H1 (cell line): Measurements from ENCODE around the gene FSCN2. TPM values are rescaled to one million over a fixed set of nuclear protein-coding genes. Genes with fewer than 3 reads are reported as not detected.

Experiments used
- CTCF ChIA-PET: fragments of 300-600 bp; sonication (Branson Sonifier 250); formaldehyde crosslinking; loops from one replicate; lab custom pipeline; 2021; ENCODE audit not compliant: partially characterized antibody; lab: Charles Lee
- POLR2A ChIA-PET: fragments of 300-600 bp; sonication (Branson Sonifier 250); formaldehyde crosslinking; loops from one replicate; lab custom pipeline; 2021; ENCODE audit warnings: inconsistent platforms; ENCODE audit not compliant: partially characterized antibody; lab: Charles Lee
- DNase-seq, 2 experiments: peaks; one replicate each; pipeline versions ENCODE4 v3.0.0 to v3.0.0-alpha.2; 2010 to 2022; ENCODE audit warnings: low spot score in 2 of 2, low read depth in 1 of 2, mixed read lengths in 1 of 2
- FAIRE-seq: peaks from 2 replicates; lab custom pipeline; 2011; peaks lifted over from hg19 to GRCh38; lab: Jason Lieb, UNC
- H2AFZ ChIP-seq: 2 replicates; pipeline ENCODE4 v1.8.1; 2012; ENCODE audit warnings: low read length, inconsistent platforms
- H2AK5ac ChIP-seq: 2 replicates; pipeline ENCODE4 v1.6.1; 2013; ENCODE audit warnings: low read depth, low read length
- H2BK120ac ChIP-seq: replicated peaks from 2 replicates; pipeline ENCODE3; 2013; ENCODE audit warnings: low read depth, low read length, inconsistent platforms
- H2BK12ac ChIP-seq: 2 replicates; pipeline ENCODE4 v1.6.1; 2013; ENCODE audit warnings: low read depth, low read length
- H2BK15ac ChIP-seq: 2 replicates; pipeline ENCODE4 v1.6.1; 2013; ENCODE audit warnings: low read length
- H2BK20ac ChIP-seq: 2 replicates; pipeline ENCODE4 v1.6.1; 2013; ENCODE audit warnings: low read length
- H2BK5ac ChIP-seq: 2 replicates; pipeline ENCODE4 v1.6.1; 2013; ENCODE audit warnings: low read depth, low read length
- H3K14ac ChIP-seq: 2 replicates; pipeline ENCODE4 v1.6.1; 2013; ENCODE audit warnings: inconsistent platforms; ENCODE audit not compliant: insufficient read length
- H3K18ac ChIP-seq: 2 replicates; pipeline ENCODE4 v1.6.1; 2013; ENCODE audit warnings: low read length; ENCODE audit errors: extremely low read depth
- H3K23ac ChIP-seq: 2 replicates; pipeline ENCODE4 v1.6.1; 2013; ENCODE audit warnings: inconsistent platforms; ENCODE audit not compliant: insufficient read length
- H3K23me2 ChIP-seq: 2 replicates; pipeline ENCODE4 v1.6.1; 2013; ENCODE audit warnings: low read depth, low read length
- H3K27ac ChIP-seq: 2 replicates; pipeline ENCODE4 v1.6.1; 2011; ENCODE audit warnings: low read depth, low read length, inconsistent platforms
- H3K27me3 ChIP-seq, 4 experiments: replicated peaks in 1 of 4; 1 replicate in 1 of 4; 2 replicates in 3 of 4; pipeline versions ENCODE4 v1.6.1 to v1.8.1; 2011 to 2013; ENCODE audit warnings: low read length in 3 of 4, mild to moderate bottlenecking in 3 of 4, inconsistent platforms in 2 of 4, mixed read lengths in 2 of 4, moderate library complexity in 1 of 4; ENCODE audit not compliant: control insufficient read depth in 3 of 4, insufficient read depth in 3 of 4; ENCODE audit errors: extremely low read depth in 1 of 4
- H3K36me3 ChIP-seq, 4 experiments: 2 replicates each; pipeline versions ENCODE4 v1.6.1 to v1.8.1; 2011 to 2013; ENCODE audit warnings: mild to moderate bottlenecking in 4 of 4, low read length in 3 of 4, moderate library complexity in 2 of 4, control low read depth in 1 of 4, inconsistent platforms in 1 of 4; ENCODE audit not compliant: insufficient read depth in 4 of 4, control insufficient read depth in 2 of 4
- H3K4ac ChIP-seq: replicated peaks from 2 replicates; pipeline ENCODE3; 2013; ENCODE audit warnings: low read length, low read depth, mixed read lengths, inconsistent platforms; ENCODE audit not compliant: insufficient read length
- H3K4me1 ChIP-seq, 4 experiments: replicated peaks in 1 of 4; 1 replicate in 1 of 4; 2 replicates in 3 of 4; pipeline versions ENCODE4 v1.6.1 to v1.8.1; 2011 to 2013; ENCODE audit warnings: low read length in 3 of 4, inconsistent platforms in 2 of 4, mixed read lengths in 1 of 4; ENCODE audit not compliant: insufficient read depth in 4 of 4, control insufficient read depth in 3 of 4
- H3K4me2 ChIP-seq, 2 experiments: 2 replicates each; pipeline versions ENCODE4 v1.6.1 to v1.8.1; 2011 to 2013; ENCODE audit warnings: low read depth in 2 of 2, low read length in 2 of 2, control low read depth in 1 of 2, inconsistent platforms in 1 of 2, mild to moderate bottlenecking in 1 of 2; ENCODE audit not compliant: insufficient read depth in 1 of 2
- H3K4me3 ChIP-seq, 4 experiments: fragments of 200-600, 300-600 bp in 1 of 4; sonication (generic), shearing (Covaris generic), sonication (Bioruptor Twin) in 1 of 4; 2 replicates each; pipeline versions ENCODE4 v1.5.1 to v1.8.1; 2011 to 2016; ENCODE audit warnings: low read length in 4 of 4, low read depth in 3 of 4, control low read depth in 2 of 4, inconsistent platforms in 2 of 4, mild to moderate bottlenecking in 2 of 4, mixed read lengths in 1 of 4, moderate library complexity in 1 of 4; ENCODE audit not compliant: insufficient read depth in 2 of 4; ENCODE audit errors: extremely low read depth in 1 of 4
- H3K56ac ChIP-seq: replicated peaks from 2 replicates; pipeline ENCODE3; 2013; ENCODE audit warnings: low read depth, mild to moderate bottlenecking, mixed read lengths, low read length, inconsistent platforms; ENCODE audit not compliant: insufficient read length
- H3K79me1 ChIP-seq: 2 replicates; pipeline ENCODE4 v1.6.1; 2013; ENCODE audit warnings: low read depth, low read length, control low read depth
- H3K79me2 ChIP-seq, 2 experiments: 2 replicates each; pipeline versions ENCODE4 v1.6.1 to v1.8.1; 2012 to 2013; ENCODE audit warnings: low read length in 2 of 2, mild to moderate bottlenecking in 2 of 2, inconsistent platforms in 1 of 2; ENCODE audit not compliant: insufficient read depth in 2 of 2, control insufficient read depth in 1 of 2
- H3K9ac ChIP-seq, 4 experiments: replicated peaks in 1 of 4; 1 replicate in 1 of 4; 2 replicates in 3 of 4; pipeline versions ENCODE4 v1.6.1 to v1.8.1; 2011 to 2013; ENCODE audit warnings: low read depth in 3 of 4, low read length in 3 of 4, control low read depth in 2 of 4, mild to moderate bottlenecking in 2 of 4, moderate library complexity in 2 of 4, inconsistent platforms in 1 of 4; ENCODE audit errors: extremely low read depth in 1 of 4
- H3K9me3 ChIP-seq, 2 experiments: 2 replicates each; pipeline versions ENCODE4 v1.6.1 to v1.8.1; 2012 to 2013; ENCODE audit warnings: mild to moderate bottlenecking in 2 of 2, moderate library complexity in 2 of 2, control low read depth in 1 of 2, inconsistent platforms in 1 of 2, low read depth in 1 of 2, low read length in 1 of 2, mixed read lengths in 1 of 2; ENCODE audit not compliant: insufficient read depth in 2 of 2
- H4K20me1 ChIP-seq, 2 experiments: replicated peaks in 1 of 2; 2 replicates each; pipeline versions ENCODE3 to v1.8.1; 2011 to 2013; ENCODE audit warnings: inconsistent platforms in 2 of 2, low read length in 2 of 2, mild to moderate bottlenecking in 1 of 2; ENCODE audit not compliant: insufficient read depth in 2 of 2, control insufficient read depth in 1 of 2
- H4K5ac ChIP-seq: 2 replicates; pipeline ENCODE4 v1.6.1; 2013; ENCODE audit warnings: low read length, low read depth, mixed read lengths, inconsistent platforms; ENCODE audit not compliant: insufficient read length
- H4K8ac ChIP-seq: 2 replicates; pipeline ENCODE4 v1.8.0; 2013; ENCODE audit warnings: mild to moderate bottlenecking, moderate library complexity, low read length, inconsistent platforms; ENCODE audit not compliant: insufficient read depth; ENCODE audit errors: extremely low read depth
- H4K91ac ChIP-seq: replicated peaks from 2 replicates; pipeline ENCODE3; 2013; ENCODE audit warnings: low read length, mixed read lengths, inconsistent platforms; ENCODE audit not compliant: insufficient read length
- ASH2L ChIP-seq: fragments of 200-600, 300-600 bp; sonication (generic); IDR thresholded peaks from one replicate; pipeline ENCODE4 v1.7.1; 2017; ENCODE audit warnings: low read length
- CTBP2 ChIP-seq: IDR thresholded peaks from 2 replicates; pipeline ENCODE4 v1.7.0; 2011; ENCODE audit warnings: borderline replicate concordance, mild to moderate bottlenecking, moderate library complexity, mixed read lengths, low read length; ENCODE audit not compliant: insufficient read depth, insufficient read length
- EP300 ChIP-seq, 2 experiments: IDR thresholded peaks; 1 replicate in 1 of 2; 2 replicates in 1 of 2; pipeline ENCODE4 v1.6.1; 2011 to 2012; ENCODE audit warnings: low read depth in 2 of 2, low read length in 2 of 2, mild to moderate bottlenecking in 2 of 2, borderline replicate concordance in 1 of 2, inconsistent platforms in 1 of 2, moderate library complexity in 1 of 2
- GABPA ChIP-seq: IDR thresholded peaks from 2 replicates; pipeline ENCODE4 v1.6.1; 2011; ENCODE audit warnings: mild to moderate bottlenecking, low read length, moderate library complexity, borderline replicate concordance; ENCODE audit not compliant: insufficient read depth
- GTF2F1 ChIP-seq: IDR thresholded peaks from 2 replicates; pipeline ENCODE4 v1.6.1; 2012; ENCODE audit warnings: low read depth, low read length, improper control_type of control experiment, borderline replicate concordance
- JUN ChIP-seq: IDR thresholded peaks from 2 replicates; pipeline ENCODE4 v1.6.1; 2011; ENCODE audit warnings: low read depth, mild to moderate bottlenecking, improper control_type of control experiment, low read length
- JUND ChIP-seq: IDR thresholded peaks from 2 replicates; pipeline ENCODE4 v1.6.1; 2011; ENCODE audit warnings: mild to moderate bottlenecking, improper control_type of control experiment, low read length
- KDM5A ChIP-seq: fragments of 200-600 bp; IDR thresholded peaks from 2 replicates; pipeline ENCODE4 v1.7.1; 2012; ENCODE audit warnings: mild to moderate bottlenecking, low read length, inconsistent platforms, mixed read lengths
- POLR2A ChIP-seq, 2 experiments: IDR thresholded peaks; 1 replicate in 1 of 2; 2 replicates in 1 of 2; pipeline ENCODE4 v1.6.1; 2011; ENCODE audit warnings: low read depth in 2 of 2, low read length in 2 of 2, mild to moderate bottlenecking in 2 of 2; ENCODE audit errors: control extremely low read depth in 1 of 2
- POU5F1 ChIP-seq: IDR thresholded peaks from 2 replicates; pipeline ENCODE4 v1.6.1; 2011; ENCODE audit warnings: low read depth, mild to moderate bottlenecking, low read length, moderate library complexity
- ZNF274 ChIP-seq: IDR thresholded peaks from 2 replicates; pipeline ENCODE4 v1.7.0; 2012; ENCODE audit warnings: low read length, borderline replicate concordance; ENCODE audit errors: extremely low read depth
- WGBS, 2 experiments: shearing (Covaris generic) in 1 of 2; methylation state at CpG; one replicate each; pipeline versions ENCODE4 v1.1.6 to v1.1.7; 2013 to 2015; ENCODE audit warnings: low lambda C conversion rate in 2 of 2, mixed read lengths in 2 of 2, inconsistent platforms in 1 of 2, low coverage in 1 of 2, missing lambda C conversion rate in 1 of 2; ENCODE audit not compliant: insufficient replicate concordance in 2 of 2, insufficient coverage in 1 of 2, insufficient read length in 1 of 2; ENCODE audit errors: extremely low coverage in 1 of 2, missing lambda C conversion rate in 1 of 2; 5-methylcytosine and 5-hydroxymethylcytosine counted together
- polyA plus RNA-seq, 7 experiments: library from polyadenylated mRNA; depleted of rRNA in 3 of 7; stranded (reverse) in 5 of 7; unstranded in 2 of 7; fragments of >200 nt in 5 of 7; fragments of 200-250 nt in 2 of 7; gene quantifications; 1 replicate in 5 of 7; 2 replicates in 1 of 7; 4 replicates in 1 of 7; pipeline versions ENCODE4 v1.2.1 to v1.2.3, GENCODE V29; 2011 to 2013; ENCODE audit warnings: missing spikeins in 2 of 7, mixed read lengths in 2 of 7
- total RNA-seq: library from RNA; stranded (reverse); fragmentation: NEBNext Ultra II Directional; extraction: Animal tissue kit (Norgen Biotek cat#: 25700); gene quantifications from 2 replicates; pipeline ENCODE4 v1.2.1, GENCODE V29; 2021

The FSCN2 gene
- total and polyA plus RNA-seq, 2 of the 8 experiments (the other 6 are each of a cell fraction or from before 2014, with no cell fraction given): 0.18 to 0.30 TPM

- Histone ChIP-seq H2AK5ac (no peak within 1 kb of the TSS), H3K79me1 (peaks cover 19% of the 10 kb centered on the region), H3K56ac (peak within 1 kb of the TSS; percentile 46), H4K8ac (peak within 1 kb of the TSS; percentile 96), H2AFZ (no peak within 1 kb of the TSS), H2BK12ac (peak within 1 kb of the TSS; percentile 68; the same call in 1 of the 2 replicates), H3K27ac (peak within 1 kb of the TSS; percentile 89), H3K23ac (no peak within 1 kb of the TSS), H3K4me1 (peaks cover 0 to 20% (median 11%) of the 10 kb centered on the region in 4 experiments; a peak in 5 of 7 replicates), H2BK15ac (no peak within 1 kb of the TSS; the same call in 1 of the 2 replicates), H3K23me2 (peaks cover 25% of the 10 kb centered on the region), H3K14ac (no peak within 1 kb of the TSS), H3K79me2 (peaks cover 24 to 45% of the 10 kb centered on the region in 2 experiments), H3K9me3 (no peaks in the 10 kb centered on the region), H3K18ac (peak within 1 kb of the TSS; percentile 83), H3K9ac (peak within 1 kb of the TSS; percentile 76 to 96 (median 94)), H2BK20ac (no peak within 1 kb of the TSS), H3K4ac (peak within 1 kb of the TSS; percentile 78), H2BK5ac (peak within 1 kb of the TSS; percentile 83), H4K5ac (peak within 1 kb of the TSS; percentile 53), H4K91ac (peak within 1 kb of the TSS; percentile 95), H3K4me2 (peak within 1 kb of the TSS; percentile 97 to 98), H2BK120ac (no peak within 1 kb of the TSS), H4K20me1 (peaks cover 23 to 34% of the 10 kb centered on the region in 2 experiments), H3K27me3 (peaks cover 0 to 3% (median under 1%) of the 10 kb centered on the region in 4 experiments; a peak in 2 of 7 replicates), H3K4me3 (peak within 1 kb of the TSS; percentile 75 to 93 (median 90)), H3K36me3 (peaks cover 19 to 37% (median 31%) of the 10 kb centered on the region in 4 experiments; a peak in 7 of 8 replicates)
- ChIA-PET POLR2A (interaction anchor here (0.7 to 35.8 kb wide), 36 partner anchors 3 to 399 kb away, joined by 3 to 1004 read pairs (median 5); partner anchors contain the start of genes ACTG1, ARL16, BAHCC1 and FAAP100), CTCF (interaction anchor here (0.9 to 1.0 kb wide), 2 partner anchors 10 kb away, joined by 3 read pairs; no protein-coding TSS in a partner anchor)
- DNase-seq: peak in 1 of 2 experiments; percentile 91
- FAIRE-seq: no peak
- 2% methylated on average over 32 of the region's 111 CpGs; no CpG with 5 or more reads in 1 of the 2 experiments for WGBS, 2 experiments
- peak; percentile 95 for TF ChIP-seq GTF2F1
- peak in 1 of 2 experiments; percentile 64; a peak in 1 of 3 replicates for TF ChIP-seq EP300 (IDR thresholded peaks at IDR 0.05; ENCODE audit: borderline replicate concordance in 1 of 2, low read depth in 2 of 2, low read length in 2 of 2)
- no peak for TF ChIP-seq CTBP2
- peak; percentile 97 for TF ChIP-seq POLR2A (IDR thresholded peaks at IDR 0.05; ENCODE audit: control extremely low read depth in 1 of 2, low read depth in 2 of 2, low read length in 2 of 2)
- no peak for TF ChIP-seq ASH2L
- TF ChIP-seq KDM5A: no peak
- TF ChIP-seq ZNF274: no peak
- no peak for TF ChIP-seq POU5F1
- no peak for TF ChIP-seq GABPA
- no peak for TF ChIP-seq JUND
- no peak for TF ChIP-seq JUN
Observed at GRCh38 chr17:81512562-81513371, 15.4 kb upstream of the FSCN2 start, which contains the start of gene ACTG1. Gene ACTG1, minus strand, starts transcription at chr17:81512799. Its CDS starts 445 bp downstream, at chr17:81512354.
